ENCODE measurements around the gene ALDH4A1. TPM values are rescaled to one million over a fixed set of nuclear protein-coding genes. Genes with fewer than 3 reads are reported as not detected.

The ALDH4A1 gene, protein sequence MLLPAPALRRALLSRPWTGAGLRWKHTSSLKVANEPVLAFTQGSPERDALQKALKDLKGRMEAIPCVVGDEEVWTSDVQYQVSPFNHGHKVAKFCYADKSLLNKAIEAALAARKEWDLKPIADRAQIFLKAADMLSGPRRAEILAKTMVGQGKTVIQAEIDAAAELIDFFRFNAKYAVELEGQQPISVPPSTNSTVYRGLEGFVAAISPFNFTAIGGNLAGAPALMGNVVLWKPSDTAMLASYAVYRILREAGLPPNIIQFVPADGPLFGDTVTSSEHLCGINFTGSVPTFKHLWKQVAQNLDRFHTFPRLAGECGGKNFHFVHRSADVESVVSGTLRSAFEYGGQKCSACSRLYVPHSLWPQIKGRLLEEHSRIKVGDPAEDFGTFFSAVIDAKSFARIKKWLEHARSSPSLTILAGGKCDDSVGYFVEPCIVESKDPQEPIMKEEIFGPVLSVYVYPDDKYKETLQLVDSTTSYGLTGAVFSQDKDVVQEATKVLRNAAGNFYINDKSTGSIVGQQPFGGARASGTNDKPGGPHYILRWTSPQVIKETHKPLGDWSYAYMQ
- total RNA-seq: 10 to 100 TPM in 5 of 6 donors, 1 to 10 TPM in 1; 5.7 to 13.4 (median 11.5) TPM

DNA sequence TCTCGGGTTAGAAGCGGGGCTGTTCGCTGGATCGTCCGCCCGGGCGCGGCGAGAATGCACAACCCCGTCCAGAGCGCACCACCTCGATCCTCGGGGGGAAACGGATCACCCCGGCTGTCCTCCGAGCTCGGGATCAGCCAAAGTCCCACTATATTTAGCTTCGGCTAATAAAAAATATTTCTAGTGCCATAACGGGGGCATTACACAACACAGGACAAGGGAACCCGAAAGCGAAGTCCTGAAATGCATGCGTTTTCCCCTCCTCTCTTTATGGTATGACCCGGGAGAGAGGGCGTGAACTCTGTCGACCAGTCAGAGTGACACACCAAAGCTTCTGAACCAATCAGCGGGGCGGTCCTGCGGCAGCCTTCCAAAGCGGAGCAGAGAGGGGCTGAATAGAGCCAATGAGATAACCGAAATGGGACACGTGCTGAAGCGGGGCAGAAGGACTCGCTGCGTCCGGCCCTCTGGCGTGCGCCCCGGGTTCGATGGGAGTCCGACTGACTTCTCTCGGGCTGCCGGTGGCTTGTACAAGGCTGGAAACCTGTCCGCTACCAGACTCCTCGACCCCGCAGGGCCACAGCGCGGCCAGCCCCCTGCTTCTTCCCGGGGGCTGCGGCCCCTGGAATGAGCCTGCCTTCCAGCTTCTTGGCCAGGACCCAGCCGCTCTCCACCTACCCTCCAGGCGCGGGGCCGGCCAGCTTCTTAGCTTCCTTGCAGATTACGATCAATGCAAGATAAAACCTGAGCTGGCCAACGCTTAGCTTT is at the start of gene ALDH4A1:
Gene ALDH4A1 (minus strand): TSS at position 33 of the 768 bp plus-strand sequence. CDS start 32 bp downstream, at position 1.
- no peaks in the 10 kb centered on the region for H3K27me3 ChIP-seq
- ATAC-seq (ENCODE audit: low FRiP score in 2 of 2) (peak; percentile 97 to 98), DNase-seq (peak; percentile 95 to 97)
- H3K27ac ChIP-seq: peak within 1 kb of the TSS; percentile 87 to 90 (median 88)
- 0 to 1% methylated on average over 15 to 51 of the region's 55 CpGs for WGBS, 2 donors
- peak within 1 kb of the TSS; percentile 68 to 95 (median 75) for H3K4me3 ChIP-seq
- H3K4me1 ChIP-seq: peaks cover 24 to 34% (median 32%) of the 10 kb centered on the region in 4 donors
- no peaks in the 10 kb centered on the region for H3K9me3 ChIP-seq
- peak; percentile 27 to 51 for TF ChIP-seq POLR2AphosphoS5 (IDR thresholded peaks at IDR 0.05)
- TF ChIP-seq EP300 (IDR thresholded peaks at IDR 0.05): no peak
- peak in 3 of 4 donors; percentile 40 to 64 (median 54) for TF ChIP-seq POLR2A (IDR thresholded peaks at IDR 0.05)
- TF ChIP-seq, protein P1, sequence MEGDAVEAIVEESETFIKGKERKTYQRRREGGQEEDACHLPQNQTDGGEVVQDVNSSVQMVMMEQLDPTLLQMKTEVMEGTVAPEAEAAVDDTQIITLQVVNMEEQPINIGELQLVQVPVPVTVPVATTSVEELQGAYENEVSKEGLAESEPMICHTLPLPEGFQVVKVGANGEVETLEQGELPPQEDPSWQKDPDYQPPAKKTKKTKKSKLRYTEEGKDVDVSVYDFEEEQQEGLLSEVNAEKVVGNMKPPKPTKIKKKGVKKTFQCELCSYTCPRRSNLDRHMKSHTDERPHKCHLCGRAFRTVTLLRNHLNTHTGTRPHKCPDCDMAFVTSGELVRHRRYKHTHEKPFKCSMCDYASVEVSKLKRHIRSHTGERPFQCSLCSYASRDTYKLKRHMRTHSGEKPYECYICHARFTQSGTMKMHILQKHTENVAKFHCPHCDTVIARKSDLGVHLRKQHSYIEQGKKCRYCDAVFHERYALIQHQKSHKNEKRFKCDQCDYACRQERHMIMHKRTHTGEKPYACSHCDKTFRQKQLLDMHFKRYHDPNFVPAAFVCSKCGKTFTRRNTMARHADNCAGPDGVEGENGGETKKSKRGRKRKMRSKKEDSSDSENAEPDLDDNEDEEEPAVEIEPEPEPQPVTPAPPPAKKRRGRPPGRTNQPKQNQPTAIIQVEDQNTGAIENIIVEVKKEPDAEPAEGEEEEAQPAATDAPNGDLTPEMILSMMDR (IDR thresholded peaks at IDR 0.05): peak in 1 of 6 experiments; percentile 10
- peaks cover 0 to 4% (median 0%) of the 10 kb centered on the region in 4 donors for H3K36me3 ChIP-seq

DNA sequence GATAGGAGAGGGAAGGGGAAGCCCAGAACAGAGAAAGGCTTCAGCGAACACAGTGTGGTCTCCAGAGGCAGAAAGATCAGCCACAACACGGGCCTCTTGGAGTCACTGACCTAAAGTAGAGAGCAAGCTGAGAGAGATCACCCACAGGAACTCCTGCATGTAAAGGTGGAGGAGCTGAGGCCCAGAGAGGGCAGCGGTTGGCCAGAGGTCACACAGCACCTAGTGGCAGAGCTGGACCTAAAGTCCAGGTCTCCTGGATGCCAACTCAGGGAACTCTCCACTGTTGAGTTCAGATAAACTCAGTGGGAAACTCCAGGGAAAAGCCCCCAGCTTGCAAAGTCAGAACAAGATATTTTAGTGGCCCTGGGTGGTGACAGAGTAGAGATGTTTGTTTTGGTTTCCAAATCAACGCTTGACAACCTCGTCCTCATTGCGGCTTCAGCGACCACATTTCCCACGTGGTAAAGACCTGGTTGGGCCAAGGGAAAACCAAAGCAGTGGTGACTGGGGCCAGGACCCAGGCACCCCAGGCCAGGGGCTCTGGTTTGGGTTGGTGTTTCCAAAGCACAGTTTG is 49.5 kb upstream of the ALDH4A1 start:
- Histone ChIP-seq H3K4me1 (peaks cover 79 to 91% (median 84%) of the 10 kb centered on the region in 4 donors), H3K4me3 (no peak overlapping the region), H3K36me3 (no peaks in the 10 kb centered on the region), H3K27me3 (no peaks in the 10 kb centered on the region), H3K27ac (peak overlapping the region; percentile 82 to 92 (median 90)), H3K9me3 (no peaks in the 10 kb centered on the region)
- WGBS, 2 donors: 36 to 46% methylated on average over 8 of the region's 8 CpGs
- TF ChIP-seq EP300 (IDR thresholded peaks at IDR 0.05): no peak
- TF ChIP-seq, protein P1 (IDR thresholded peaks at IDR 0.05): no peak
- TF ChIP-seq POLR2AphosphoS5 (IDR thresholded peaks at IDR 0.05): no peak
- TF ChIP-seq POLR2A (IDR thresholded peaks at IDR 0.05): no peak
- ATAC-seq (ENCODE audit: low FRiP score in 2 of 2): no peak
- peak; percentile 12 to 46 for DNase-seq

DNA sequence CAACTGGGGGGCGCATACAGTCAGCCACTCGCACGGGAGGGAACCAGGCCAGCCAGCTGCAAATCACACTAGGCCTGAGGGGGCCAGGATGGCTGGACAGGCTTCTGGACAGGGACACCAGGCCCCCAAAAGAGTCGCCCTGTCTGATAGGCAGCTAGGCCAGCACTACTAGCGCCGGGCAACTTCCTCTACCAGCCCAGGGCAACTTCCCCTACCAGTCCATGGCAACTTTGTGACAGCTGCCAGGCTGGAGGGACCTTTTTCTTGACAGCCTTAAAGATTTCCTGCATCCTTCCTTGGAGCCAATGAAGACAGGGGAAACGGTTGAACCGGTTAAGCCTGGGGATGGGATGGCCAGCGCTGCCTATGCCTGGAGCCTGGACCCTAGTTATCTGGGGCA is 49.1 kb upstream of the ALDH4A1 start:
- 55 to 71% methylated on average over 3 to 9 of the region's 9 CpGs for WGBS, 2 donors
- peak overlapping the region; percentile 82 to 92 (median 90) for H3K27ac ChIP-seq
- peaks cover 83 to 94% (median 84%) of the 10 kb centered on the region in 4 donors for H3K4me1 ChIP-seq
- peak overlapping the region in 2 of 4 donors; percentile 32 to 40 for H3K4me3 ChIP-seq
- no peaks in the 10 kb centered on the region for H3K9me3 ChIP-seq
- TF ChIP-seq POLR2AphosphoS5 (IDR thresholded peaks at IDR 0.05) (no peak), EP300 (IDR thresholded peaks at IDR 0.05) (no peak), POLR2A (IDR thresholded peaks at IDR 0.05) (no peak)
- TF ChIP-seq, protein P1 (IDR thresholded peaks at IDR 0.05): no peak
- no peaks in the 10 kb centered on the region for H3K27me3 ChIP-seq
- ATAC-seq (ENCODE audit: low FRiP score in 2 of 2) (peak; percentile 20 to 44), DNase-seq (peak; percentile 28 to 60)
- H3K36me3 ChIP-seq: no peaks in the 10 kb centered on the region

DNA sequence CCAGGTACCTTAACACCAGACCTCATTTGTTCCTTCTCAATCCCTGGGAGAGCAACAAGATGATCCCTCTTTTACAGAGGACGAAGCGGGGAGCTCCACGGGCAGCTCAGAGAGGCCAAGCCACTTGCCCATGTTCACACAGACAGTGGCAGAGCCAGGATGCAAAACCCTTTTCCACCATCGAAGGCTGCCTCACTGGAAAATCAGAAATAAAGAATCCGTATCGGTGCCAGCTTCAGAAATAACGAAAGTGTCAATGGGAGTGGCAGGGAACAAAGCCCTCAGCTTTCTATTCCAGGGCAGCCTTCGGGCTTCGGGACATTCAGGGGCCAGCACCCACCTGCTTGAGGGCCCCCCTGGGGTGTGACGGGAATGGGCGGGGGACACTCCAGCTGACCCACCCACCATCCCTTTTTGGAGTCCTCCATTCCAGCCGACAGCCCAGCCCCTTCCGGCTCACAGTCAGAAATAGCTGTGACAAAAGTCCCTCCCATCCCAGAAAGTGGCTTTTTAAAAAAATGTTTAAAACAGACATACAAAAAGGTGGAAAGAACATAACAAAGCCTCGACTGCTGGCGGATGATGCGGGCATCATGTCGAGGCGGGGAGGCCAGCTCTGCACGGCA is 48.2 kb upstream of the ALDH4A1 start:
- 14 to 24% methylated on average over 17 to 19 of the region's 19 CpGs for WGBS, 2 donors
- Histone ChIP-seq H3K9me3 (no peaks in the 10 kb centered on the region), H3K27me3 (no peaks in the 10 kb centered on the region), H3K4me1 (peaks cover 87 to 94% (median 89%) of the 10 kb centered on the region in 4 donors), H3K4me3 (peak overlapping the region in 3 of 4 donors; percentile 32 to 49 (median 40)), H3K36me3 (no peaks in the 10 kb centered on the region), H3K27ac (peak overlapping the region; percentile 82 to 92 (median 90))
- peak; percentile 74 to 76 for DNase-seq
- TF ChIP-seq POLR2AphosphoS5 (IDR thresholded peaks at IDR 0.05) (peak; percentile 70 to 81), EP300 (IDR thresholded peaks at IDR 0.05) (peak in 1 of 4 donors; percentile 67), POLR2A (IDR thresholded peaks at IDR 0.05) (peak in 1 of 4 donors; percentile 56)
- TF ChIP-seq, protein P1 (IDR thresholded peaks at IDR 0.05): no peak
- ATAC-seq (ENCODE audit: low FRiP score in 2 of 2): peak; percentile 35 to 54
